K562 (cell line): ENCODE data around the gene MLC1. TPM values are rescaled to one million over a fixed set of nuclear protein-coding genes. Genes with fewer than 3 reads are reported as not detected.

Experiments used
- ILK ChIP-seq: fragments of 450-650 bp; IDR thresholded peaks from 2 replicates; pipeline ENCODE4 v1.6.1; 2016; ENCODE audit warnings: missing genetic modification characterization, low read depth, mild to moderate bottlenecking, missing compliant biosample characterization, moderate library complexity, borderline replicate concordance
- KAT2B ChIP-seq: IDR thresholded peaks from one replicate; pipeline ENCODE4 v1.6.1; 2012; ENCODE audit warnings: low read depth, mild to moderate bottlenecking, control low read depth, inconsistent platforms, low read length, moderate library complexity
- NFIX ChIP-seq: fragments of 250-450 bp; sonication (Bioruptor Pico); IDR thresholded peaks from 2 replicates; pipeline ENCODE4 v1.4.0; 2020; ENCODE audit warnings: low read depth, mild to moderate bottlenecking, moderate library complexity
- ZEB2 ChIP-seq: fragments of 450-650 bp; IDR thresholded peaks from 2 replicates; pipeline ENCODE4 v1.6.1; 2016
- polyA plus RNA-seq, 8 experiments: library from polyadenylated mRNA; depleted of rRNA in 4 of 8; stranded (reverse) in 5 of 8; unstranded in 3 of 8; fragments of >200 nt; fragmentation: Nextera tagmentation in 2 of 8; fragmentation: Illumina TruSeq in 1 of 8; extraction: Ambion mirVana in 2 of 8; extraction: Trizol in 1 of 8; gene quantifications; 2 replicates each; pipeline versions ENCODE4 v1.2.1 to v1.2.3, GENCODE V29; 2011 to 2014; ENCODE audit warnings: inconsistent platforms in 1 of 8, missing spikeins in 1 of 8
- total RNA-seq, 7 experiments: library from RNA; depleted of rRNA in 6 of 7; stranded (reverse); fragments of >200 nt in 6 of 7; fragmentation: Illumina TruSeq in 2 of 7; extraction: Trizol in 2 of 7; gene quantifications; 2 replicates each; pipeline versions ENCODE4 v1.2.1 to v1.2.3, GENCODE V29; 2011 to 2021; ENCODE audit warnings: low replicate concordance in 1 of 7
- TF ChIP-seq, protein P1 (sequence below): fragments of 450-650 bp; IDR thresholded peaks from 2 replicates; pipeline ENCODE4 v1.6.1; 2016; ENCODE audit warnings: mild to moderate bottlenecking, moderate library complexity

Gene MLC1
- total and polyA plus RNA-seq, 9 of the 15 experiments (the other 6 are each of a cell fraction or from before 2014, with no cell fraction given), result 0.06 to 0.98 (median 0.39) TPM

DNA sequence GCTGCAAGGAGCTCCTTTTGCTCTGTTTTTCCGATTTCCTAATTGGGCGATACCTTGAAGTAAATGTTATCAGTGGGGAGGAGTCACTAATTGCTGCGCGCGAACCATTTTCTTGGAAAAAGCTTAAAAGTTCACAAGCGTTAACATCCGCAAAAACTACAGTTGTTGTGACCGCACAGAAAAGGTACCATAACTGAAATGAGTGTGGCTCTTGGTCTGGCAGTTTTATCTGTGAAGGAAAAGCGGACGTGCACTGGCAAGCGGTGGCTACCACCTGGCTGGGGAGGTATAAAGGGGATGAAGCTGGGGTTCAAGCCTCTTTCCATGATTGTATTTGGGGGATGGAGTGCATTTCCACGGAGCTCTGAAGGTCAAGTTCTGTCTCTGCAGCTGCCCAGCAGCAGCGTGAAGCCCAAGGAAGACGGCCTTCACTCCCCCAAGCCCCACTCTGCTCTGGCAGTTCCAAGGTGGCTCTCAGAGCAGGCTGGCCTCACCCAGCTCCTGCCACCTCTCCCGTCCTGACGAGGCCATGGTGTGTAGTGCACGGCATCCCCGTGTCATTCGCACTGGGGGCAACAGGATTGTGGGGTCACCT is 32.0 kb upstream of the MLC1 start (continued):
- TF ChIP-seq, protein P1, sequence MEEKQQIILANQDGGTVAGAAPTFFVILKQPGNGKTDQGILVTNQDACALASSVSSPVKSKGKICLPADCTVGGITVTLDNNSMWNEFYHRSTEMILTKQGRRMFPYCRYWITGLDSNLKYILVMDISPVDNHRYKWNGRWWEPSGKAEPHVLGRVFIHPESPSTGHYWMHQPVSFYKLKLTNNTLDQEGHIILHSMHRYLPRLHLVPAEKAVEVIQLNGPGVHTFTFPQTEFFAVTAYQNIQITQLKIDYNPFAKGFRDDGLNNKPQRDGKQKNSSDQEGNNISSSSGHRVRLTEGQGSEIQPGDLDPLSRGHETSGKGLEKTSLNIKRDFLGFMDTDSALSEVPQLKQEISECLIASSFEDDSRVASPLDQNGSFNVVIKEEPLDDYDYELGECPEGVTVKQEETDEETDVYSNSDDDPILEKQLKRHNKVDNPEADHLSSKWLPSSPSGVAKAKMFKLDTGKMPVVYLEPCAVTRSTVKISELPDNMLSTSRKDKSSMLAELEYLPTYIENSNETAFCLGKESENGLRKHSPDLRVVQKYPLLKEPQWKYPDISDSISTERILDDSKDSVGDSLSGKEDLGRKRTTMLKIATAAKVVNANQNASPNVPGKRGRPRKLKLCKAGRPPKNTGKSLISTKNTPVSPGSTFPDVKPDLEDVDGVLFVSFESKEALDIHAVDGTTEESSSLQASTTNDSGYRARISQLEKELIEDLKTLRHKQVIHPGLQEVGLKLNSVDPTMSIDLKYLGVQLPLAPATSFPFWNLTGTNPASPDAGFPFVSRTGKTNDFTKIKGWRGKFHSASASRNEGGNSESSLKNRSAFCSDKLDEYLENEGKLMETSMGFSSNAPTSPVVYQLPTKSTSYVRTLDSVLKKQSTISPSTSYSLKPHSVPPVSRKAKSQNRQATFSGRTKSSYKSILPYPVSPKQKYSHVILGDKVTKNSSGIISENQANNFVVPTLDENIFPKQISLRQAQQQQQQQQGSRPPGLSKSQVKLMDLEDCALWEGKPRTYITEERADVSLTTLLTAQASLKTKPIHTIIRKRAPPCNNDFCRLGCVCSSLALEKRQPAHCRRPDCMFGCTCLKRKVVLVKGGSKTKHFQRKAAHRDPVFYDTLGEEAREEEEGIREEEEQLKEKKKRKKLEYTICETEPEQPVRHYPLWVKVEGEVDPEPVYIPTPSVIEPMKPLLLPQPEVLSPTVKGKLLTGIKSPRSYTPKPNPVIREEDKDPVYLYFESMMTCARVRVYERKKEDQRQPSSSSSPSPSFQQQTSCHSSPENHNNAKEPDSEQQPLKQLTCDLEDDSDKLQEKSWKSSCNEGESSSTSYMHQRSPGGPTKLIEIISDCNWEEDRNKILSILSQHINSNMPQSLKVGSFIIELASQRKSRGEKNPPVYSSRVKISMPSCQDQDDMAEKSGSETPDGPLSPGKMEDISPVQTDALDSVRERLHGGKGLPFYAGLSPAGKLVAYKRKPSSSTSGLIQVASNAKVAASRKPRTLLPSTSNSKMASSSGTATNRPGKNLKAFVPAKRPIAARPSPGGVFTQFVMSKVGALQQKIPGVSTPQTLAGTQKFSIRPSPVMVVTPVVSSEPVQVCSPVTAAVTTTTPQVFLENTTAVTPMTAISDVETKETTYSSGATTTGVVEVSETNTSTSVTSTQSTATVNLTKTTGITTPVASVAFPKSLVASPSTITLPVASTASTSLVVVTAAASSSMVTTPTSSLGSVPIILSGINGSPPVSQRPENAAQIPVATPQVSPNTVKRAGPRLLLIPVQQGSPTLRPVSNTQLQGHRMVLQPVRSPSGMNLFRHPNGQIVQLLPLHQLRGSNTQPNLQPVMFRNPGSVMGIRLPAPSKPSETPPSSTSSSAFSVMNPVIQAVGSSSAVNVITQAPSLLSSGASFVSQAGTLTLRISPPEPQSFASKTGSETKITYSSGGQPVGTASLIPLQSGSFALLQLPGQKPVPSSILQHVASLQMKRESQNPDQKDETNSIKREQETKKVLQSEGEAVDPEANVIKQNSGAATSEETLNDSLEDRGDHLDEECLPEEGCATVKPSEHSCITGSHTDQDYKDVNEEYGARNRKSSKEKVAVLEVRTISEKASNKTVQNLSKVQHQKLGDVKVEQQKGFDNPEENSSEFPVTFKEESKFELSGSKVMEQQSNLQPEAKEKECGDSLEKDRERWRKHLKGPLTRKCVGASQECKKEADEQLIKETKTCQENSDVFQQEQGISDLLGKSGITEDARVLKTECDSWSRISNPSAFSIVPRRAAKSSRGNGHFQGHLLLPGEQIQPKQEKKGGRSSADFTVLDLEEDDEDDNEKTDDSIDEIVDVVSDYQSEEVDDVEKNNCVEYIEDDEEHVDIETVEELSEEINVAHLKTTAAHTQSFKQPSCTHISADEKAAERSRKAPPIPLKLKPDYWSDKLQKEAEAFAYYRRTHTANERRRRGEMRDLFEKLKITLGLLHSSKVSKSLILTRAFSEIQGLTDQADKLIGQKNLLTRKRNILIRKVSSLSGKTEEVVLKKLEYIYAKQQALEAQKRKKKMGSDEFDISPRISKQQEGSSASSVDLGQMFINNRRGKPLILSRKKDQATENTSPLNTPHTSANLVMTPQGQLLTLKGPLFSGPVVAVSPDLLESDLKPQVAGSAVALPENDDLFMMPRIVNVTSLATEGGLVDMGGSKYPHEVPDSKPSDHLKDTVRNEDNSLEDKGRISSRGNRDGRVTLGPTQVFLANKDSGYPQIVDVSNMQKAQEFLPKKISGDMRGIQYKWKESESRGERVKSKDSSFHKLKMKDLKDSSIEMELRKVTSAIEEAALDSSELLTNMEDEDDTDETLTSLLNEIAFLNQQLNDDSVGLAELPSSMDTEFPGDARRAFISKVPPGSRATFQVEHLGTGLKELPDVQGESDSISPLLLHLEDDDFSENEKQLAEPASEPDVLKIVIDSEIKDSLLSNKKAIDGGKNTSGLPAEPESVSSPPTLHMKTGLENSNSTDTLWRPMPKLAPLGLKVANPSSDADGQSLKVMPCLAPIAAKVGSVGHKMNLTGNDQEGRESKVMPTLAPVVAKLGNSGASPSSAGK, result no peak
- TF ChIP-seq ZEB2, result 0 out of 2 replicates have a peak, but pooled peaks have one; percentile 32
- no peak for TF ChIP-seq ILK (tag)
- TF ChIP-seq NFIX (CRISPR knock-in tag), result no peak
- no peak for TF ChIP-seq KAT2B
